Measurements from ENCODE around the gene HSPA6. TPM values are rescaled to one million over a fixed set of nuclear protein-coding genes. Genes with fewer than 3 reads are reported as not detected.
"Not testable (repeated sequence)": the region's sequence is repeated elsewhere in the genome, so short reads cannot be mapped to it uniquely, and the experiment has no call there.

Gene HSPA6
- total RNA-seq, 2 donors from 2014 or later, result 0.31 to 0.61 TPM

DNA sequence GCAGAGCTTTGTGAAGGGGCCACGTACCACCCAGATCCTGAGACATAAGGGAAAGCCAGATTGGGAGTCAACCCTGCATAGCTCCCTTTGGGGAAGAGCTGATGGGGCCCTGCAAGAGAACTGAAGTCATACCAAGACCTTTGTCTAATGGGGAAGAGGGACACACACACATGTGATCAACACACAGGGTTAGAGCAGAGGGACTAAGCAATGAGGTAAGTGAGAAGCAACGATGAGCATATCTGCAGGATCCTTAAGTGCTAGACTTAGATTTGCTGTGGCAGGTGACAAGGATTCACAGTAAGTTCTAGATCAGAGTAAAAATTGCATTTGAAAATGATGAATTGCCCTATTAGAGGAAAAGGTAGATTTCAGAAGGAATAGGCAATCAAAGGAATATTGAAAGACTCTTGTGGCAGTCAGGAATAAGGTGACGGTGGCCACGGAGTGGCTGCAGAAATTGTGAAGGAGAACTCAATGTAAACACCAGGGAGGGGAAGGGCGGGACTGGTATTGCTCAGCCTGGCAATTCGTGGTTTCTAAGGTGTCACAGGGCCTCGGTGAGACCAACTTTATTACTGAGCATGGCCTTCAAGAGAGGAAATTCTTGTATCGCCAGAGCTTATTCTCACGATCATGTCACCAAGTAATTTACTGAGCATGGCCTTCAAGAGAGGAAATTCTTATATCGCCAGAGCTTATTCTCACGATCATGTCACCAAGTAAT lies 20.8 kb downstream of the HSPA6 start:
- not testable (repeated sequence) for DNase-seq (ENCODE audit: low spot score in 2 of 2); H3K36me3 Mint-ChIP-seq; ATAC-seq; H3K9me3 Mint-ChIP-seq; H3K27ac Mint-ChIP-seq

DNA sequence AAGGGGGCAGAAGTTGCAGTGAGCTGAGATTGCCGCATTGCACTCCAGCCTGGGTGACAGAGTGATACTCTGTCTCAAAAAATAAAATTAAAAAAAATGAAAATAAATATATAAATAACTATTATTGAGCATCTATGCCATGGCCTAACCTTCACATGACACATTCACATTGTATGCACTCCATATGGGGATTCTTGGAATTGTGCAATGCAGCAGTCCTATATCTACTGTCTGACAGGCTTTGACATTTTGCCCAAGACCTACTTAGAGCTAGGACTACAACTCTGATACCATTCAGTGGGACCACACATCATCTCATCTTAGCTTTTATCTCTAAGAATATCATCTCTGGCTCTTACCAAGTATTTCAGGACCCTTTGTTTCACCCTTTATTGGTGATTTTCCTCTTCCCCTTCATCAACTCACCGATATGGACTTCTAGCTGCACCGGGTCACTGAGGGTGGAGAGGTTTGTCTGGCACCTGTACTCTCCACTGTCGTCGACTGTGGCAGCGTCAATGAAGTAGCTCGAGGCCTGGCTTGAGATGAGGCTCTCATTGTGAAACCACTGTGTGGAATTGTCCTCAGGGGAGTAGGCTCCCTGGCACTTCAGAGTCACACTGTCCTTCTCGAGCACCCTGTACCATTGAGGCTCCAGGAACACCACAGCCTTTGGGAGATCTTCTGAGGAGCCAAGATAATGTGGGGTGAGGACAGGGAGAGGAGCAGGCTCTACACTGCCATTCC lies 23.8 kb downstream of the HSPA6 start:
- DNase-seq (ENCODE audit: low spot score in 2 of 2); H3K36me3 Mint-ChIP-seq; H3K27ac Mint-ChIP-seq; H3K9me3 Mint-ChIP-seq; ATAC-seq: not testable (repeated sequence)

DNA sequence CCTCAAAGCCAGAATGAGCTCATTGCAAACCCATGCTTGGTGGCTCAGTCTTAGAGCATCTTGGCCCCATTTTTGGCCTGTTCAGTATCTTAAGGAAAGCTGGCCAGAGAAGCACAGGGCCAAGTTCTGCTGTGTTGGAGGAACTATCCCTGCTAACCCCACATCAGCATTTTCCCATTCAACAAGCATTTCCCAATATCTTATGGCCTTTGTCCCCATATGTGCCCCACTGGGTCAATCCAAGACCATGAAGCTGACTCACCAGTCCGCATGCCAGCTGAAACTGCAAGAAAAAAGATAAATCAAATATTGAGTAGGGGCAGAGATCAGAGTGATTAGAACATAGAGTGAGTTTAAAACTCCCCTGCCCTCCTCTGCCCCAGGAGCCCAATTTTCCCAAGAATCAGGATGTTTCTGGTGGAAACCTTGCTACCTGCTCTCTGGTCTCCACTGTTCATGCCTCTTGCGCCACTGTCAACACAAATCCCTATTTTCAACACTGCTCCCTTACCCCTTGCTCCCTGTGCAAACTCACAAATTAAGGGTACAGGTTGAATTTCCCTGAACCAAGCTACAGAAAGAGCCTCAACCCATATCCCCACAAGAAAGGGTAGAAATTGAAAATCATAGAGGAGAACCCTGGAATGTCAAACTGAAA lies 24.5 kb downstream of the HSPA6 start:
- ATAC-seq; H3K36me3 Mint-ChIP-seq; DNase-seq (ENCODE audit: low spot score in 2 of 2): not testable (repeated sequence)

DNA sequence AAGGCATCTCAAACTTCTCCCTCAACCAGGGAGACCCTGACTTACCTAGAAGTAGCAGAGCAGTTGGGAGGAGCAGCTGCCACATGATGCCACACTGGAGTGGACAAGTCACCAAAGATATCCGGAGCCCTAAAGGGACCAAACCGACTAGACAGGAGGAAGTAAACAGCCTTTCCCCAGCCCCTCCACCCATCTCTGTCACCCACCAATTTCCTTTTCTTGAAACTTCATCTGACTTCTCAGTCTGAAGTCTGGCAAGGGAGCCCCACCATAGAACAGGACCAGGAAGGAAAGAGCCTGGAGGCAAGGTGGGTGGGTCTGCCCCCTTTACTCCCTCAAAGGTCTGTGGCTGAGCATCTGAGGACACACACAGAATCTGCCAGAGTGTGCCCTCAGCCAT lies 25.3 kb downstream of the HSPA6 start, which contains the start of gene FCGR3A:
Gene FCGR3A, minus strand, starts transcription at position 167 of the 400 bp plus-strand sequence. Its CDS starts 82 bp downstream, at position 85.
- no peak for ATAC-seq
- DNase-seq (ENCODE audit: low spot score in 2 of 2), result no peak
- no peaks in the 10 kb centered on the region for H3K36me3 Mint-ChIP-seq
- H3K27ac Mint-ChIP-seq, result no peak within 1 kb of the TSS
- H3K9me3 Mint-ChIP-seq, result peaks cover 0 to 4% of the 10 kb centered on the region in 2 donors

More for the DNA sequence above, 24.5 kb downstream of the HSPA6 start:
- not testable (repeated sequence) for H3K27ac Mint-ChIP-seq, H3K9me3 Mint-ChIP-seq

DNA sequence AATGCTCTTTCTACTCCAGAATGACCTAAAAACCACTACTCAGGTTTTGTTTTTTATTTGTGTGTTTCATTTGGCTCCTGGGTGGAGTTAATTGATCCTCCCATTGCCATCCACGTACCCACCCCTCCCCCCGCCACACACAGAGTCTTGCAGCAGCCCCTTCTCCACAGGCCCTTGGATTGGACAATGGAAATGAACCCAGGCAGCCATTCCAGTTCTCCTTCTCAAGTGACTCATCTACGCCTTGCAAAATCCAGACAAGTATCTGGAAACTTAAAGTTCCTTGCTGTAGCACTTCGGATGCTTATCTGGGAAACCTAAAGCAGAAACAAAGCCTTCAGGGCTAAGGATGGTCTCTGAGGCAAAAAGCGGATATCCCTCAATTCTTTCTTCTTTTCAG lies 26.6 kb downstream of the HSPA6 start:
- H3K36me3 Mint-ChIP-seq; DNase-seq (ENCODE audit: low spot score in 2 of 2); ATAC-seq; H3K27ac Mint-ChIP-seq; H3K9me3 Mint-ChIP-seq: not testable (repeated sequence)

DNA sequence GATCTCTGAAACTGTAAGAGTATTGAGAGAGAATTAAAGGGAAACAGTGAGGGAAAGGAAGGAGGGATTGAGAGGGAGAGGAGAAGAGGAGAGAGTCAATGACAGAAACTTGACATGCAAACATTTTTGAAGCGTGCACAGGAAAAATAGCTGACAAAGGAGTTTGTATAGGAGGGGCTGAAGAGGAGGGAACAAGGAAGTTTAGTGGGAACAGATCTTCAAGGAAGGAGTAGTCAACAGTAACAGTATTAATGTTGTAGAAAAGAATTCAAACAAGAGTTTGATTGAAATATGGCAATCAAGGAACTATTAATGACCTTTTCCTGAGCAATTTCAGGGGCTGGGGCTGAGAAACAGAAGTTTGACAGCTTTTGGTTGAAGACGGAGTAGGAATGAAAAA lies 29.3 kb downstream of the HSPA6 start:
- H3K9me3 Mint-ChIP-seq; H3K36me3 Mint-ChIP-seq; DNase-seq (ENCODE audit: low spot score in 2 of 2); ATAC-seq; H3K27ac Mint-ChIP-seq: not testable (repeated sequence)

DNA sequence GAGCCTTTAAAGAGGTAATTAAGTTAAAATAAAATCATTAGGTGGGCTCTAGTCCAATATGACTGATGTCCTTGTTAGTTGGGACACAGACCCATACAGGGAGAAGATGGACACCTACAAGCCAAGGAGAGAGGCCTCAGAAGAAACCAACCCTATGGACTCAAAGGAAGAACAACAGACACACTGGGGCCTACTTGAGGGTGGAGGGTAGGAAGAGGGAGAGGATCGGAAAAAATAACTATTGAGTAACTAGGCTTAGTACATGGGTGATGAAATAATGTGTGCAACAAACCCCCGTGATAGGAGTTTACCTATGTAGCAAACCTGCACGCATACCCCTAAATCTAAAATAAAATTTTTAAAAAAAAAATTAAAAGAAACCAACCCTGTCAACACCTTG lies 30.0 kb downstream of the HSPA6 start:
- not testable (repeated sequence) for H3K36me3 Mint-ChIP-seq; H3K9me3 Mint-ChIP-seq; ATAC-seq; DNase-seq (ENCODE audit: low spot score in 2 of 2)
- peak overlapping the region in 1 of 2 donors; percentile 75 for H3K27ac Mint-ChIP-seq

DNA sequence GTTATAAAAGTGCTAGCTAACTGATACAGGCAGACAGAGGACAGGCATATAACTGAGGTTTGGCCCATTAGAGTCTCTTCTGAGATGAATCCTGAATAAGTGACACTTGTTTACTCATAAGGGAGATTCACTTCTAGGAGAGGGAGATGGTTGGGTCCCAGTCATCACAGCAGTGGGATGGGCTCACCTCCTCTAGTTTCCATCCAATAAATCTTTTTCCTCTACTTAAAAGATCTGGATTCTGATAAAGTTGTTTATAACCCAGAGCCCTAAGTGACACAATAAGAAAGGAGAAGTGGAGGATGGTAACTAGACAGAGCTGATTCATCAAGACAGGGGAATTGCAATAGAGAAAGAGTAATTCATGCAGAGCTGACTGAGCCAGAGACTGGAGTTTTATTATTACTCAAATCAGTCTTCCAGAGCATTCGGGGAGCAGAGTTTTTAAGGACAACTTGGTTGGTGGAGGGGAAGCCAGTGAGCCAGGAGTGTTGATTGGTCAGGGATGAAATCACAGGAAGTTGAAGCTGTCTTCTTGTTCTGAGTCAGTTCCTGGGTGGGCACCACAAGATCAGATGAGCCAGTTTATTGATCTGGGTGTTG lies 30.6 kb downstream of the HSPA6 start:
- H3K9me3 Mint-ChIP-seq, H3K36me3 Mint-ChIP-seq: not testable (repeated sequence)
- peak overlapping the region in 1 of 2 donors; percentile 22 for H3K27ac Mint-ChIP-seq
- ATAC-seq (peak; percentile 94), DNase-seq (ENCODE audit: low spot score in 2 of 2) (peak in 1 of 2 donors; percentile 42)

DNA sequence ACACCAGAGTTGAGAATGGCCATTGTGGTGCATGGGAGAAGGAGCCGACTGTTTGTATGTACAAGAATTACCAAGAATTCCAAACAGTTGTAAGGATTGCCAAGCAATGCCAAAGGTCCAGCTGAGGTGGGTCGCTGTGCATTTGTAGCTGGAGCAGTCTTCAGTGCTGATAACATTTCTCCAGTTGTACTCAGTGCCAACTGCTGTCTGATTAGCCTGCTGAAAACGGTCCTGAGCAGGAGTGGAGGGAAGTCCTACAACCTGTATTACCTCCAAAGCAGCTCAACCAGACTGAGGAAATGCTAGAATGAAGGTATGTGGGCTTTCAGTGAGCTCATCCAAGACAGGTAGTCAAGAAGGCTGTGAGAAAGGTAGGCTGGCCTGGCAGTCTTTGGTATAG lies 31.8 kb downstream of the HSPA6 start:
- DNase-seq (ENCODE audit: low spot score in 2 of 2); H3K9me3 Mint-ChIP-seq; H3K36me3 Mint-ChIP-seq; ATAC-seq; H3K27ac Mint-ChIP-seq: not testable (repeated sequence)

DNA sequence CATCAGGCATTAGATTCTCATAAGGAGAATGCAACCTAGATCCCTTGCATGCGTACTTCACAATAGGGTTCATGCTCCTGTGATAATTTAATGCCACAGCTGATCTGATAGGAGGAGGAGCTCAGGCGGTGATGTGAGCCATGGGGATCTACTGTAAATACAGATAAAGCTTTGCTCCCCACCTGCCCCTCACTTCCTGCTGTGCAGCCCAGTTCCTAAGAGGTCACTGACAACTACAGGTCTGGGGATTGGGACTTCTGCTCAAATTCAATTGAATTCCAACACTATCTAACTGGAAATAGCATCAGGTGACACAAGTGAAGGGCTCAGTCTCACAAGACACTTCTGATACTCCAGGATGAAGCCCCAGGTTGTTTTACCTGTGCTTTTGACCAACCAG lies 32.6 kb downstream of the HSPA6 start:
- not testable (repeated sequence) for DNase-seq (ENCODE audit: low spot score in 2 of 2); H3K27ac Mint-ChIP-seq; H3K9me3 Mint-ChIP-seq; H3K36me3 Mint-ChIP-seq; ATAC-seq

DNA sequence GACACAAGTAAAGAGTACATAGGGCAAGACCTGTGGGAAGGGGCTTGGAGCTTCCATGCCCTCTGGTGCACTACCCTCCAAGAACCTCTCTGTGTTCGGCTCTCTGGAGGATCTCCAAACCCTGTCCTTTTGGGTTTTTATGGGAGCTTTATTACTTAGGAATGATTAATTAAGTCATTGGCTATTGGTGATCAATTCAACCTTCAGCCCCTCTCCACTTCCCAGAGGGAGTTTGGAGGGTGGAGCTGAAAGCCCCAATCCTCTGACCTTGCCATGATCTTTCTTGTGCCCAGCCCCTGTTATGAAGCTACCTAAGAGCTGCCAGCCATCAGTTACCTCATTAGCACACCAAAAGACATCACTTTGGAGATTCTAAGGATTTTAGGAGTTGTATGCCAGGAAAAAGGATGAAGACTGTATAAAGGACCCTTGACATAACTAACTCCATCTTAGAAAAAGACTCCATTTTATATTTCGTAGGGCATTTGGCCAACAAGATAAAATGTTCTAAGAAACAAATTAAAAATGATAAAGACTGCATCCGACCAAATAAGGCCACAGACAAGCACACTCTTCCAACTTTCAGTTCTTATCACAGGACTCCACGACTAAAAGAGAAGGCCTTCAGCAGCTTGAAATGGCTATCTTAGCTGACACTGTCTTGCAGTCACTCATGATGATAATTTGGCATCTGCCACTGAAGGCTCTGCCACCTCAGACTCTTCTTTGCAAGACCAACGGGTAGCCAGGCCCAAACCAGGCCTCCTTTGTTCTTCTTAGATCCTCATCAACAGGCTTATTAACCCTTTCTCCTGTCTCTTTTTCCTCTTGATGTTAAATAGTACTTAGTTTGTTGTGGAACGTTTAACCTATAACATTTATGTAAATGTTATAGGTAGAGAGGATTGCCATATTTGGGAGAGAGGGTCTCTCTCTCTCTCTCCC lies 33.4 kb downstream of the HSPA6 start:
- DNase-seq (ENCODE audit: low spot score in 2 of 2); H3K36me3 Mint-ChIP-seq; H3K27ac Mint-ChIP-seq; H3K9me3 Mint-ChIP-seq; ATAC-seq: not testable (repeated sequence)

DNA sequence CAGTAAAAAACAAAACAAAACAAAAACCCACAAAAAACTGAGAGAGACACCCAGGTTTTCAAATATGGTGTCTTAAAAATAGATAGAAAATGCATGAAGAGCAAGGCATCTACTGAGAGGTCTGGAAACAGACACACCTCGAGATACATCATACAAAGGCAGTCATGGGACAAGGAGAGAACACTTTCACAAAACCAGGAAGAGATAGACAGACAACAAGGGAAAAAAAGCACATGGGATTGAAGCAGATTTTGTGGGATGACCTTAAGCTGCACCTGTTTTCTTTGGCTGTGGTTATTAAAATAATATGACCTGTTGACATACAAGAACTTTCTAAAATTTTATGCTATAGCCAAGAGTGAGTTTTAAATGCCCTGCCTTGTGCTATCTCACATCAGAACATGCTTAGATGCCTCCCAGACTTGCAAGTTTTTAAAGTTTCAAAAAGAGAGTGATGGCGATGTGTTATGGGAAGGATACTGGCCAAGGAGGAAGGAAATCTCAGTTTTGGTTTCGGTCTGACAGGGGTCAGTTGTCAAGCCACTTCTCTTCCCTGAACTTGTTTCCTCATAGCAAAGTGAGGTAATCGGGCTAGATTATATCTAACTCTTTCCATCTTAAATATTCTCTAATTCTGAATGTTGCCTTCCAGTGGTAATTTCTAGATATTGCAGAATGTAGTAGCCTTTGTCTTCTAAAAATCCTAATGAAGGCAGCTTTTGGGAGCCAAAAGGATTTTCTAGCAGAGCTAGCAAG lies 36.8 kb downstream of the HSPA6 start:
- DNase-seq (ENCODE audit: low spot score in 2 of 2); H3K9me3 Mint-ChIP-seq; H3K36me3 Mint-ChIP-seq: not testable (repeated sequence)
- ATAC-seq, result peak; percentile 49 to 58
- H3K27ac Mint-ChIP-seq, result peak overlapping the region in 1 of 2 donors; percentile 44

DNA sequence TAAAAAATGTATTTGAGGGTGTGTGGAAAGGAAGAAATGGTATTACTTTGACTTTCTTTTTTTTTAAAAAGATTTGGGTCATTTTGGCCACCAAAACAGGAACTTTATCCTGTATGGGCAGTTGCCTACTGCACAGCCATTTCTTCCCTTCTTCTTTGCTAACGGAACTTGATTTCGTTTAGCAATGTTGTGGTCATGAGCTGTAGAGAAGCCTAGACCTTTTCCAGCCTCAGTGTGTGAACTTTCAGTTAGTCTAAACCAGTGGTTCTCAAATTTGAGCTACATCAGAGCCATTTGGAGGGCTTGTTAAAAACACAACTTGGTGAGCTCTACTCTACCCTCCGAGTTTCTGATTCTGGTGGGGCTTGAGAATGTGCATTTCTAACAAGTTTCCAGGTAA lies 38.1 kb downstream of the HSPA6 start:
- H3K27ac Mint-ChIP-seq; DNase-seq (ENCODE audit: low spot score in 2 of 2); H3K36me3 Mint-ChIP-seq; ATAC-seq; H3K9me3 Mint-ChIP-seq: not testable (repeated sequence)

DNA sequence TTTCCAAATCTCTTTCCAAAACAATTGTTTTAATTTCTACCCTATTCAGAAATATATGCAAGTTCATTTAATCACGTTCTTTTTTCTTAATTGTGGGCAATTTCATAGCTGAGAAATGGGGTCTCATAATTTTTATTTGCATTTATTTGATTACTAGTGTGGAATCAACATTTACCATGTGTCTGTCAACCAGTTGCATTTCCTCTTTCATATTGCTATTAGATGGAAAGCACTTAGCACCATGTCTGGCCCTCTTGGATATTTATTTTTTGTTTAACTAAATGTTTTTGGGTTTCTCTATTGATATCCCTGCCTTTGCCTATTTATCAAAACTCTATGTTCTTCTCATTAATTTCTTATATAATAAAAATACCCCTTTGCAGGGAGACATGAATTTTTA lies 39.2 kb downstream of the HSPA6 start:
- ATAC-seq; DNase-seq (ENCODE audit: low spot score in 2 of 2); H3K36me3 Mint-ChIP-seq; H3K9me3 Mint-ChIP-seq; H3K27ac Mint-ChIP-seq: not testable (repeated sequence)

DNA sequence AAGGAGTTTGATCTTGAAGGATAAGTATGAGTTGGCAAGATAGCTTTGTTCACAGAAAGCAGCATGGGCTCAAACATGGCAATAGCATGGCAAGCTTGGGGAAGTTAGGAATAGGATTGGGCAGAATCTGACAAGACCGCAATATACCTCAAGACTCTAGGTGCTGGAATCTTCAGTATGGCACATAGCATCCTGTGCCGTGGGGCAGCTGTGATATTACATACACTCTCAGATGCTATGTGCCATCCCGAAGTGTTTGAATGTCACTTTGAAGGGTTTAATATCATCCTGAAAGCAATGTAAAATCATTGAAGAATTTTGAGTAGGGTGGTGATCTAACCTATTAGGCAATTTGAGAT lies 42.2 kb downstream of the HSPA6 start:
- H3K27ac Mint-ChIP-seq, result peak overlapping the region in 1 of 2 donors; percentile 25
- H3K36me3 Mint-ChIP-seq; H3K9me3 Mint-ChIP-seq; DNase-seq (ENCODE audit: low spot score in 2 of 2): not testable (repeated sequence)
- peak in 1 of 2 donors; percentile 32 for ATAC-seq
